CD4-positive, alpha-beta memory T cell (primary cell): ENCODE results near the gene BMPER. TPM values are rescaled to one million over a fixed set of nuclear protein-coding genes. Genes with fewer than 3 reads are reported as not detected.

Source experiments
- CTCF ChIA-PET: fragments of 350-600 bp; sonication (Branson Sonifier 250); formaldehyde crosslinking; loops from one replicate; lab custom pipeline; 2021; ENCODE audit warnings: inconsistent platforms; ENCODE audit not compliant: partially characterized antibody; lab: Charles Lee
- POLR2A ChIA-PET: fragments of 350-600 bp; sonication (Branson Sonifier 250); formaldehyde crosslinking; loops from one replicate; lab custom pipeline; 2021; ENCODE audit not compliant: partially characterized antibody; lab: Charles Lee
- DNase-seq, 5 donors: peaks; one replicate each; pipeline versions ENCODE4 v3.0.0 to v3.0.0-alpha.2; 2020 to 2022; ENCODE audit warnings: mixed read lengths in 1 of 5
- H3K27ac ChIP-seq: one replicate; pipeline ENCODE4 v1.7.0; 2013; ENCODE audit warnings: low read depth, low read length
- H3K27me3 ChIP-seq: 2 replicates; pipeline ENCODE4 v1.7.0; 2013; ENCODE audit warnings: mild to moderate bottlenecking, low read length, moderate library complexity; ENCODE audit not compliant: insufficient read depth
- H3K36me3 ChIP-seq: 2 replicates; pipeline ENCODE4 v1.7.0; 2013; ENCODE audit warnings: mild to moderate bottlenecking, low read length, moderate library complexity; ENCODE audit not compliant: insufficient read depth
- H3K4me1 ChIP-seq: 2 replicates; pipeline ENCODE4 v1.7.0; 2013; ENCODE audit warnings: mild to moderate bottlenecking, low read length, moderate library complexity; ENCODE audit not compliant: insufficient read depth
- H3K4me3 ChIP-seq, 2 donors: one replicate each; pipeline ENCODE4 v1.7.0; 2013; ENCODE audit warnings: low read length in 2 of 2, mild to moderate bottlenecking in 1 of 2
- H3K9me3 ChIP-seq, 2 donors: one replicate each; pipeline ENCODE4 v1.7.0; 2013; ENCODE audit warnings: low read length in 2 of 2, control low read depth in 1 of 2; ENCODE audit not compliant: control insufficient read depth in 1 of 2
- H3K27ac Mint-ChIP-seq, 7 donors: one replicate each; pipeline ENCODE4 v1.8.0; 2020 to 2021; ENCODE audit warnings: mixed read lengths in 7 of 7, mild to moderate bottlenecking in 6 of 7, inconsistent platforms in 3 of 7, moderate library complexity in 3 of 7
- H3K27me3 Mint-ChIP-seq, 2 donors: one replicate each; pipeline ENCODE4 v1.8.0; 2020 to 2021; ENCODE audit warnings: mixed read lengths in 2 of 2
- H3K36me3 Mint-ChIP-seq, 2 donors: one replicate each; pipeline ENCODE4 v1.8.0; 2020 to 2021; ENCODE audit warnings: mixed read lengths in 2 of 2, inconsistent platforms in 1 of 2, mild to moderate bottlenecking in 1 of 2
- H3K4me1 Mint-ChIP-seq, 4 donors: one replicate each; pipeline ENCODE4 v1.8.0; 2020 to 2021; ENCODE audit warnings: mixed read lengths in 4 of 4, mild to moderate bottlenecking in 1 of 4
- H3K4me3 Mint-ChIP-seq, 8 donors: one replicate each; pipeline ENCODE4 v1.8.0; 2020 to 2021; ENCODE audit warnings: mixed read lengths in 8 of 8, mild to moderate bottlenecking in 7 of 8, moderate library complexity in 6 of 8, inconsistent platforms in 3 of 8
- H3K9me3 Mint-ChIP-seq, 8 donors: one replicate each; pipeline ENCODE4 v1.8.0; 2020 to 2021; ENCODE audit warnings: mixed read lengths in 8 of 8, mild to moderate bottlenecking in 5 of 8, inconsistent platforms in 3 of 8, moderate library complexity in 1 of 8
- intact Hi-C: fragments of 100-400 bp; cut with micrococcal nuclease; formaldehyde crosslinking; loops from one replicate; pipeline ENCODE4 v1.15.1; 2023
- polyA plus RNA-seq, 2 donors: library from polyadenylated mRNA; unstranded; fragments of 300-500 nt; fragmentation: Illumina TruSeq; gene quantifications; one replicate each; pipeline ENCODE4 v1.2.3, GENCODE V29; 2021
- total RNA-seq, 2 experiments: library from RNA; stranded (reverse); gene quantifications; one replicate each; pipeline ENCODE4 v1.2.3, GENCODE V29; 2021

BMPER gene
- total and polyA plus RNA-seq, 4 experiments from 2014 or later, result 0.24 to 0.30 TPM; not detected in 2

GRCh38 chr7:34062826-34063225, 157.5 kb downstream of the BMPER start:
- Histone ChIP-seq H3K36me3 (no peaks in the 10 kb centered on the region), H3K4me3 (no peak overlapping the region), H3K27me3 (no peaks in the 10 kb centered on the region), H3K4me1 (no peaks in the 10 kb centered on the region), H3K9me3 (no peaks in the 10 kb centered on the region), H3K27ac (no peak overlapping the region)
- Mint-ChIP-seq H3K9me3 (peaks cover 0 to 1% (median 0%) of the 10 kb centered on the region in 8 donors), H3K36me3 (no peaks in the 10 kb centered on the region), H3K27me3 (no peaks in the 10 kb centered on the region), H3K4me1 (no peaks in the 10 kb centered on the region), H3K4me3 (no peak overlapping the region), H3K27ac (no peak overlapping the region)
- no peak for DNase-seq
- ChIA-PET CTCF (no interaction called here), POLR2A (no interaction called here)
- intact Hi-C loops, result no loop called here

- Mint-ChIP-seq H3K36me3 (no peaks in the 10 kb centered on the region), H3K4me1 (no peaks in the 10 kb centered on the region), H3K9me3 (peaks cover 0 to 1% (median 0%) of the 10 kb centered on the region in 8 donors), H3K27me3 (no peaks in the 10 kb centered on the region), H3K27ac (no peak overlapping the region), H3K4me3 (no peak overlapping the region)
- Histone ChIP-seq H3K27me3 (no peaks in the 10 kb centered on the region), H3K27ac (no peak overlapping the region), H3K36me3 (no peaks in the 10 kb centered on the region), H3K4me3 (no peak overlapping the region), H3K9me3 (no peaks in the 10 kb centered on the region), H3K4me1 (no peaks in the 10 kb centered on the region)
- POLR2A ChIA-PET, result no interaction called here
- intact Hi-C loops, result no loop called here
- DNase-seq, result no peak
- CTCF ChIA-PET, result interaction anchor here (1.7 kb wide), 1 partner anchor 9 kb away, joined by 3 read pairs; no protein-coding TSS in a partner anchor
Observed at GRCh38 chr7:34064519-34065158, 159.3 kb downstream of the BMPER start.

- Mint-ChIP-seq H3K27ac (no peak overlapping the region), H3K4me1 (no peaks in the 10 kb centered on the region), H3K9me3 (peaks cover 0 to 2% (median 0%) of the 10 kb centered on the region in 8 donors), H3K36me3 (no peaks in the 10 kb centered on the region), H3K27me3 (no peaks in the 10 kb centered on the region), H3K4me3 (no peak overlapping the region)
- Histone ChIP-seq H3K9me3 (no peaks in the 10 kb centered on the region), H3K27ac (no peak overlapping the region), H3K27me3 (no peaks in the 10 kb centered on the region), H3K36me3 (no peaks in the 10 kb centered on the region), H3K4me1 (no peaks in the 10 kb centered on the region), H3K4me3 (no peak overlapping the region)
- ChIA-PET POLR2A (no interaction called here), CTCF (no interaction called here)
- intact Hi-C loops, result no loop called here
- no peak for DNase-seq
Observed at GRCh38 chr7:34066411-34066810, 161.1 kb downstream of the BMPER start.

GRCh38 chr7:34067005-34067778, 161.9 kb downstream of the BMPER start:
- Mint-ChIP-seq H3K27ac (no peak overlapping the region), H3K9me3 (peaks cover 0 to 4% (median 1%) of the 10 kb centered on the region in 8 donors), H3K27me3 (peaks cover 0 to 2% of the 10 kb centered on the region in 2 donors), H3K4me3 (no peak overlapping the region), H3K4me1 (no peaks in the 10 kb centered on the region), H3K36me3 (no peaks in the 10 kb centered on the region)
- ChIA-PET POLR2A (no interaction called here), CTCF (no interaction called here)
- DNase-seq, result no peak
- H3K27ac ChIP-seq, result no peak overlapping the region
- no peaks in the 10 kb centered on the region for H3K36me3 ChIP-seq
- intact Hi-C loops, result no loop called here
- H3K4me1 ChIP-seq, result no peaks in the 10 kb centered on the region
- no peak overlapping the region for H3K4me3 ChIP-seq
- no peaks in the 10 kb centered on the region for H3K9me3 ChIP-seq
- H3K27me3 ChIP-seq, result no peaks in the 10 kb centered on the region

GRCh38 chr7:34069676-34070075, 164.3 kb downstream of the BMPER start:
- H3K27me3 ChIP-seq, result no peaks in the 10 kb centered on the region

GRCh38 chr7:34070511-34071323, 165.4 kb downstream of the BMPER start:
- Mint-ChIP-seq H3K4me1 (no peaks in the 10 kb centered on the region), H3K27me3 (peaks cover 2% of the 10 kb centered on the region in 2 donors), H3K27ac (no peak overlapping the region), H3K9me3 (peaks cover 0 to 4% (median 2%) of the 10 kb centered on the region in 8 donors), H3K4me3 (no peak overlapping the region), H3K36me3 (no peaks in the 10 kb centered on the region)
- H3K9me3 ChIP-seq, result no peaks in the 10 kb centered on the region
- no peaks in the 10 kb centered on the region for H3K36me3 ChIP-seq
- no peak overlapping the region for H3K27ac ChIP-seq
- H3K4me1 ChIP-seq, result no peaks in the 10 kb centered on the region
- no peak overlapping the region for H3K4me3 ChIP-seq
- DNase-seq, result no peak
- POLR2A ChIA-PET, result no interaction called here
- CTCF ChIA-PET, result no interaction called here
- no peaks in the 10 kb centered on the region for H3K27me3 ChIP-seq
- intact Hi-C loops, result loop anchor here (5.0 kb wide), 1 partner anchor 137 kb away; no protein-coding TSS in a partner anchor

More at GRCh38 chr7:34069676-34070075, 164.3 kb downstream of the BMPER start:
- Mint-ChIP-seq H3K36me3 (no peaks in the 10 kb centered on the region), H3K27me3 (peaks cover 2% of the 10 kb centered on the region in 2 donors), H3K4me3 (no peak overlapping the region), H3K9me3 (peaks cover 0 to 6% (median 2%) of the 10 kb centered on the region in 8 donors), H3K27ac (no peak overlapping the region), H3K4me1 (no peaks in the 10 kb centered on the region)
- no peak overlapping the region for H3K4me3 ChIP-seq
- CTCF ChIA-PET, result no interaction called here
- DNase-seq, result no peak
- POLR2A ChIA-PET, result no interaction called here
- no peaks in the 10 kb centered on the region for H3K36me3 ChIP-seq
- H3K9me3 ChIP-seq, result no peaks in the 10 kb centered on the region
- no peaks in the 10 kb centered on the region for H3K4me1 ChIP-seq
- H3K27ac ChIP-seq, result no peak overlapping the region
- intact Hi-C loops, result loop anchor here (5.0 kb wide), 1 partner anchor 138 kb away; no protein-coding TSS in a partner anchor

GRCh38 chr7:34073676-34074075, 168.3 kb downstream of the BMPER start:
- Histone ChIP-seq H3K27me3 (no peaks in the 10 kb centered on the region), H3K36me3 (no peaks in the 10 kb centered on the region), H3K4me1 (no peaks in the 10 kb centered on the region), H3K4me3 (no peak overlapping the region), H3K27ac (no peak overlapping the region), H3K9me3 (no peaks in the 10 kb centered on the region)
- ChIA-PET CTCF (interaction anchor here (0.8 kb wide), 1 partner anchor 9 kb away, joined by 3 read pairs; no protein-coding TSS in a partner anchor), POLR2A (no interaction called here)
- no peaks in the 10 kb centered on the region for H3K36me3 Mint-ChIP-seq
- H3K27me3 Mint-ChIP-seq, result peaks cover 2% of the 10 kb centered on the region in 2 donors
- H3K4me1 Mint-ChIP-seq, result no peaks in the 10 kb centered on the region
- intact Hi-C loops, result loop anchor here (5.0 kb wide), 1 partner anchor 134 kb away; no protein-coding TSS in a partner anchor
- no peak for DNase-seq
- H3K4me3 Mint-ChIP-seq, result no peak overlapping the region
- no peak overlapping the region for H3K27ac Mint-ChIP-seq
- peaks cover 0 to 4% (median 2%) of the 10 kb centered on the region in 8 donors for H3K9me3 Mint-ChIP-seq
